Measurements from ENCODE around the gene SULT6B1.

Gene SULT6B1

GRCh38 chr2:37167636-37168180, 20.8 kb downstream of the SULT6B1 start:
- Histone ChIP-seq H3K4me1 (ENCODE audit: control insufficient read depth, insufficient read depth, low read length) (no peaks in the 10 kb centered on the region), H3K9me3 (ENCODE audit: control insufficient read depth, insufficient read depth, low read length) (no peaks in the 10 kb centered on the region), H3K4me3 (ENCODE audit: low read depth, low read length) (no peak overlapping the region), H3K36me3 (ENCODE audit: control insufficient read depth, insufficient read depth, low read length) (no peaks in the 10 kb centered on the region), H3K9ac (ENCODE audit: low read depth, low read length) (no peak overlapping the region), H3K27me3 (ENCODE audit: control insufficient read depth, insufficient read depth, low read length) (no peaks in the 10 kb centered on the region)

GRCh38 chr2:37164757-37165156, 23.7 kb downstream of the SULT6B1 start:
- Histone ChIP-seq H3K9me3 (ENCODE audit: control insufficient read depth, insufficient read depth, low read length) (no peaks in the 10 kb centered on the region), H3K4me1 (ENCODE audit: control insufficient read depth, insufficient read depth, low read length) (no peaks in the 10 kb centered on the region), H3K27me3 (ENCODE audit: control insufficient read depth, insufficient read depth, low read length) (no peaks in the 10 kb centered on the region), H3K4me3 (ENCODE audit: low read depth, low read length) (no peak overlapping the region), H3K9ac (ENCODE audit: low read depth, low read length) (no peak overlapping the region), H3K36me3 (ENCODE audit: control insufficient read depth, insufficient read depth, low read length) (no peaks in the 10 kb centered on the region)

- peaks cover 6% of the 10 kb centered on the region for H3K4me1 ChIP-seq (ENCODE audit: control insufficient read depth, insufficient read depth, low read length)
- no peaks in the 10 kb centered on the region for H3K36me3 ChIP-seq (ENCODE audit: control insufficient read depth, insufficient read depth, low read length)
- H3K27me3 ChIP-seq (ENCODE audit: control insufficient read depth, insufficient read depth, low read length) = no peaks in the 10 kb centered on the region
- peak within 1 kb of the TSS; percentile 81 for H3K9ac ChIP-seq (ENCODE audit: low read depth, low read length)
- peak within 1 kb of the TSS; percentile 64 for H3K4me3 ChIP-seq (ENCODE audit: low read depth, low read length)
- H3K9me3 ChIP-seq (ENCODE audit: control insufficient read depth, insufficient read depth, low read length) = no peaks in the 10 kb centered on the region
Observed at GRCh38 chr2:37156857-37157714, 31.4 kb downstream of the SULT6B1 start, which contains the start of gene EIF2AK2. TSS of gene EIF2AK2 (minus strand) at chr2:37156980. CDS start at chr2:37147806, 9,174 bp downstream.

GRCh38 chr2:37156071-37156856, 32.2 kb downstream of the SULT6B1 start:
- Histone ChIP-seq H3K4me3 (ENCODE audit: low read depth, low read length) (peak overlapping the region; percentile 64), H3K36me3 (ENCODE audit: control insufficient read depth, insufficient read depth, low read length) (no peaks in the 10 kb centered on the region), H3K4me1 (ENCODE audit: control insufficient read depth, insufficient read depth, low read length) (peaks cover 6% of the 10 kb centered on the region), H3K9me3 (ENCODE audit: control insufficient read depth, insufficient read depth, low read length) (no peaks in the 10 kb centered on the region), H3K27me3 (ENCODE audit: control insufficient read depth, insufficient read depth, low read length) (no peaks in the 10 kb centered on the region), H3K9ac (ENCODE audit: low read depth, low read length) (peak overlapping the region; percentile 81)

- Histone ChIP-seq H3K4me3 (ENCODE audit: low read depth, low read length) (no peak overlapping the region), H3K4me1 (ENCODE audit: control insufficient read depth, insufficient read depth, low read length) (peaks cover 6% of the 10 kb centered on the region), H3K36me3 (ENCODE audit: control insufficient read depth, insufficient read depth, low read length) (no peaks in the 10 kb centered on the region), H3K27me3 (ENCODE audit: control insufficient read depth, insufficient read depth, low read length) (no peaks in the 10 kb centered on the region), H3K9me3 (ENCODE audit: control insufficient read depth, insufficient read depth, low read length) (no peaks in the 10 kb centered on the region), H3K9ac (ENCODE audit: low read depth, low read length) (no peak overlapping the region)
Observed at GRCh38 chr2:37154785-37155184, 33.7 kb downstream of the SULT6B1 start.

GRCh38 chr2:37153224-37153623, 35.2 kb downstream of the SULT6B1 start:
- no peaks in the 10 kb centered on the region for H3K36me3 ChIP-seq (ENCODE audit: control insufficient read depth, insufficient read depth, low read length)

GRCh38 chr2:37149626-37150322, 38.7 kb downstream of the SULT6B1 start:
- Histone ChIP-seq H3K4me1 (ENCODE audit: control insufficient read depth, insufficient read depth, low read length) (no peaks in the 10 kb centered on the region), H3K9ac (ENCODE audit: low read depth, low read length) (no peak overlapping the region), H3K27me3 (ENCODE audit: control insufficient read depth, insufficient read depth, low read length) (no peaks in the 10 kb centered on the region), H3K4me3 (ENCODE audit: low read depth, low read length) (no peak overlapping the region), H3K9me3 (ENCODE audit: control insufficient read depth, insufficient read depth, low read length) (no peaks in the 10 kb centered on the region), H3K36me3 (ENCODE audit: control insufficient read depth, insufficient read depth, low read length) (peaks cover 7% of the 10 kb centered on the region)

More at GRCh38 chr2:37153224-37153623, 35.2 kb downstream of the SULT6B1 start:
- H3K9ac ChIP-seq (ENCODE audit: low read depth, low read length) = no peak overlapping the region
- peaks cover 6% of the 10 kb centered on the region for H3K4me1 ChIP-seq (ENCODE audit: control insufficient read depth, insufficient read depth, low read length)
- no peaks in the 10 kb centered on the region for H3K9me3 ChIP-seq (ENCODE audit: control insufficient read depth, insufficient read depth, low read length)
- H3K27me3 ChIP-seq (ENCODE audit: control insufficient read depth, insufficient read depth, low read length) = no peaks in the 10 kb centered on the region
- H3K4me3 ChIP-seq (ENCODE audit: low read depth, low read length) = no peak overlapping the region

- H3K27me3 ChIP-seq (ENCODE audit: control insufficient read depth, insufficient read depth, low read length) = no peaks in the 10 kb centered on the region
- no peaks in the 10 kb centered on the region for H3K4me1 ChIP-seq (ENCODE audit: control insufficient read depth, insufficient read depth, low read length)
- no peaks in the 10 kb centered on the region for H3K9me3 ChIP-seq (ENCODE audit: control insufficient read depth, insufficient read depth, low read length)
- no peak overlapping the region for H3K4me3 ChIP-seq (ENCODE audit: low read depth, low read length)
- no peak overlapping the region for H3K9ac ChIP-seq (ENCODE audit: low read depth, low read length)
- H3K36me3 ChIP-seq (ENCODE audit: control insufficient read depth, insufficient read depth, low read length) = peaks cover 7% of the 10 kb centered on the region
Observed at GRCh38 chr2:37148325-37148724, 40.1 kb downstream of the SULT6B1 start.

- Histone ChIP-seq H3K36me3 (ENCODE audit: control insufficient read depth, insufficient read depth, low read length) (peaks cover 7% of the 10 kb centered on the region), H3K9ac (ENCODE audit: low read depth, low read length) (no peak overlapping the region), H3K4me1 (ENCODE audit: control insufficient read depth, insufficient read depth, low read length) (no peaks in the 10 kb centered on the region), H3K4me3 (ENCODE audit: low read depth, low read length) (no peak overlapping the region), H3K9me3 (ENCODE audit: control insufficient read depth, insufficient read depth, low read length) (no peaks in the 10 kb centered on the region), H3K27me3 (ENCODE audit: control insufficient read depth, insufficient read depth, low read length) (no peaks in the 10 kb centered on the region)
Observed at GRCh38 chr2:37146062-37146461, 42.4 kb downstream of the SULT6B1 start.

GRCh38 chr2:37143974-37144373, 44.5 kb downstream of the SULT6B1 start:
- no peak overlapping the region for H3K9ac ChIP-seq (ENCODE audit: low read depth, low read length)
- H3K36me3 ChIP-seq (ENCODE audit: control insufficient read depth, insufficient read depth, low read length) = peaks cover 10% of the 10 kb centered on the region
- H3K4me1 ChIP-seq (ENCODE audit: control insufficient read depth, insufficient read depth, low read length) = no peaks in the 10 kb centered on the region
- no peaks in the 10 kb centered on the region for H3K27me3 ChIP-seq (ENCODE audit: control insufficient read depth, insufficient read depth, low read length)
- H3K9me3 ChIP-seq (ENCODE audit: control insufficient read depth, insufficient read depth, low read length) = no peaks in the 10 kb centered on the region
- no peak overlapping the region for H3K4me3 ChIP-seq (ENCODE audit: low read depth, low read length)

GRCh38 chr2:37142546-37142945, 45.9 kb downstream of the SULT6B1 start:
- Histone ChIP-seq H3K27me3 (ENCODE audit: control insufficient read depth, insufficient read depth, low read length) (no peaks in the 10 kb centered on the region), H3K36me3 (ENCODE audit: control insufficient read depth, insufficient read depth, low read length) (peaks cover 10% of the 10 kb centered on the region), H3K9ac (ENCODE audit: low read depth, low read length) (no peak overlapping the region), H3K4me3 (ENCODE audit: low read depth, low read length) (no peak overlapping the region), H3K4me1 (ENCODE audit: control insufficient read depth, insufficient read depth, low read length) (no peaks in the 10 kb centered on the region), H3K9me3 (ENCODE audit: control insufficient read depth, insufficient read depth, low read length) (no peaks in the 10 kb centered on the region)

Measured in iPS-15b (cell line).